T1000 (cell line): ENCODE results near the gene RRP36.
"Not testable (repeated sequence)": the region's sequence is repeated elsewhere in the genome, so short reads cannot be mapped to it uniquely, and the experiment has no call there.

Experiments
- DNase-seq: peaks from one replicate; lab custom pipeline; 2025; ENCODE audit warnings: mixed read lengths; lab: John Stamatoyannopoulos, UW

Gene RRP36

DNA sequence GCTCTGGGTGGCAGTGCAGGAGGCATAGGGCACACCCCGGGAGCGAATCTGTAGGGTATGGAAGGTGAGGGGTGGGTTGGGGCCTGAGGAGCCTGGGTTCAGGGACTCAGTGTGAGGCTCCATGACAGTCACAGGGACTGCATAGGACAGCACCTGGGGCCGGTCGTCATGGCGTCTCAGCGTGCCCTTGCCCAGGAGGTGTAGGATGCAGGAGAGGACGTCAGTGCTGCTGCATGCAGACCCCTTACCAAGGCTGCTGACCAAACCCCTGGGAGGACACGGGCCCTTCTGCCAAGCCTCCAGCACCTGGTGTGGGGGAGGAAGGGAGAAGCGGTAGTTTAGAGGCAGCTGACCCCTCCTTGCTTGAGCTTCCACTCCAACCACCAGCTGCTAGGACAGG is 16.3 kb downstream of the RRP36 start:
- DNase-seq: no peak

GRCh38 chr6:43038727-43039126 is 17.3 kb downstream of the RRP36 start:
- no peak for DNase-seq

GRCh38 chr6:43040542-43041257 is 19.3 kb downstream of the RRP36 start:
- DNase-seq: no peak

GRCh38 chr6:43041475-43041874 is 20.1 kb downstream of the RRP36 start:
- DNase-seq: not testable (repeated sequence)

DNA sequence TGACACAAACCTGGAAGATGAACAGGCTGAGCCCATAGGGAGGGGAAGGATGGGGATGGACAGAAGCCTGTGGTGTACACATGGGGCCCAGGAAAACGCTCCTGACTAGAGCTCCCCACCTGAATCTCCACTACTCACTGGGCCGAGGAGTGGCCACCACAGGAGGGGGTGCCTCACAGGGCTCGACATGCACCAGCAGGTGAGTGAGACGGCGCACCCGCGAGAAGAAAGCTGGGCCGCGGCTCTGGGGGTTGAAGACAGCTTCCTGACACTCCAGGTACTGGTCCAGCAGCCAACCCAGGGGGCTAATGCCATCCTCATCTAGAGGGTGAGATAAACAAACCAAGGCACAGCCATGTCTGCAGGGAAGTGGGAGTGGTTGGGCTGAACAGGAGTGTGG is 21.9 kb downstream of the RRP36 start:
- no peak for DNase-seq

DNA sequence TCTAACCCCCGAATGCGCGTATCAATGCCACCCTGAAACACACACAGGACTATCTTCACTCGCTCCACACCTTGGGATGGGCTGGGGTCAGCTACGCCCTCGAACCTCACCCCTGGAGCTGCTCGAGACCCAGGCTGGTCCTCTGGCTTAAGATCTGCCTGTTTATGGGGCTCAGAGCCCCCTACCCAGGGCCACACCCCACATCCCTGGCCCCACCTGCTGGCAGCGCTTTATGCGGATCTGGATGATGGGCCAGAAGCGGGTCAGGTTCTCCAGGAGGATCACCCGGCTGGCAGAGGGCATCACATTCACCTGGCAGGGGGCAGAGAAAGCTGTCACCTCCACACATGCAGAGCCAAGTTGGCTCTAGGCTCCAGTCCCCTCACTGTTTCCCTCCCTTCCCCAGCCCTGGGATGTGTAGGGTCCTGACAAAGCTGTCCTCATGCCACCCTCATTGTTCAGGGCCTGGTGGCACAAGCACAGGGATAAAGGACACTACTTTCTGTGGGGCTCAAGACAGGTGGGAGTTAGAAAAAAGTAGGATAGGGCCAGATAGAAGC is 24.0 kb downstream of the RRP36 start:
- DNase-seq: no peak

GRCh38 chr6:43047998-43048397 is 26.6 kb downstream of the RRP36 start:
- no peak for DNase-seq

DNA sequence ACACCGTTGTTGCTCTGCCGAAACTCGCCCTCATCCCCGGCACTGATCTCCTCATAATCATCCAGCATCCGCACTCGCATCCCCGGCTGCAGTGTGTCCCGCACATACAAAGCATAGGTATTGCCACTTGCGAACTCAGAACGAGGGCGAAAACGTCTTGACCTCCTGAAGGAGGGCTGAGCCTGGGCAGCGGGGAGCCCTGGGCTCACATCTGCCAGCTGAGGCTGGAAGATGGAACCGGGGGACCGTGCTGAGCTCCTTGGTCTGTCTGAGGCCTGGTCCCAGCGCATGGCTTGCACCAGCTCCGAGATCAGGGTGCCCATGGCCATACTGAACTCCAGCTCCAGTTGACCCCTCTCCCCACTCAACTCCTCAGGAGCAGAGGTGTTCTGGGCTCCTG is 29.6 kb downstream of the RRP36 start:
- no peak for DNase-seq

DNA sequence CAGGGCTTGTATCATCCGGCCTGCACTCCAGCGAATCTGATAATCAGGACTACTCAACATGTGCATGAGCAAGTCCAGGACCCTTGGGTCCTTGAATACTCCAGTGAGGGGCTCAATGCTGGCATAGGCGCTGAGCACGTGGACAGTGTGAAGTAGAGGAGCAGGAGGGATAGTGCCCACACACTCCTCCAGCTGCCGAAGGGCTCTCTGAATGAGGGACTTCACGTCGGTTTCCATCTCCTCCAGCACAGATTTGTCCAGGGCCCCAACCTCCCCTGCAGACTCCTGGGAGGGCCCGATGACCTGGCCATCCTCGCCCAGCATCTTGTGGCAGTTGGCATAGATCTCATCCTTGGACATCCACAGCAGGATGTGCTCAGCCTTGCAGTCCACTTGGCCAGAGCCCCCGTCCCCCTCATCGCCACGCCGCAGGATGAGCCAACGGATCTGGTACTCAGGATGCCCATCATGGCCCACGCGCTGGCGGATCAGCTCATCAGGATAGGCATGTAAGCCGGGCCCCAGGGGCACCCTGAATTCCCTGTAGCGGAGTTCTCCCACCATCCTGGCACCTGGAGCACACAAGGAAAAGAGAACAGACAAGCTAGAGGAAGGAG is 30.9 kb downstream of the RRP36 start:
- no peak for DNase-seq

DNA sequence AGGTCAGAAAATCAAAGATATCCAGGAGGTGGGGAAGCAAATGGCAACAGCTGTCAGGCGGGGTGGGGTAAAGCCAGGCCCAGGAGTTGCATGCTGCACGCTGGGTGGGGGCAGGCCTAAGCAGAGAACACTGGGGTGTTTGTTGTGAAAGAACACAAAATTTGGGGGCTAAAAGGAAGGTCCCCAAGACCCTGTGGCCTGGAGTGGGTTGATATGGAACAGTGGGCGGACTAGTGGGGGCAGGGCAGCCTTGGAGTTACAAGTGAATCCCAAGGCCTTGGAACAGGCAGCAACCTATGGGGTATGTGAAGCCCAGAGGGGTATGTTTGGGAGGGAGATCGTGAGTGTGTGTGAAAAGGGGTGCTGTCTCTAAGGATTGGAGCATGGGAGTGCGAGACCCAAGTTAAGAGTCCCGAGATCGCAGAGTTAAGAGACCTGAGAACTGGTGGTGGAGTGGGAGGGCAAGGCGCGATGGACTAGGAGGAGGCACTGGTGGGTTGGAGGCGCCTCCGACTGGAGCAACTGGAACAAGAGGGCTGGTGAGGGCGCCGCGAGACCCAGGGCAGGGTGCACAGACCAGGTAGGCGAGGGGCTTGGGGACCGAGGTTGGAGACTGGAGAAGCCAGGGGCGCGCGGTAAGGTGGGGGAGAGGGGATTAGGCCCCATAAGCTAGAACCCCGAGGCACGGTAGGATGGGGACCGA is 31.6 kb downstream of the RRP36 start:
- no peak for DNase-seq

GRCh38 chr6:43053545-43054205 is 32.3 kb downstream of the RRP36 start, which contains the start of gene CUL7:
Gene CUL7 (minus strand): TSS chr6:43053851. CDS start chr6:43052788, 1,063 bp downstream.
- DNase-seq: peak; percentile 89

GRCh38 chr6:43054206-43054943 is 33.0 kb downstream of the RRP36 start:
- DNase-seq: no peak

DNA sequence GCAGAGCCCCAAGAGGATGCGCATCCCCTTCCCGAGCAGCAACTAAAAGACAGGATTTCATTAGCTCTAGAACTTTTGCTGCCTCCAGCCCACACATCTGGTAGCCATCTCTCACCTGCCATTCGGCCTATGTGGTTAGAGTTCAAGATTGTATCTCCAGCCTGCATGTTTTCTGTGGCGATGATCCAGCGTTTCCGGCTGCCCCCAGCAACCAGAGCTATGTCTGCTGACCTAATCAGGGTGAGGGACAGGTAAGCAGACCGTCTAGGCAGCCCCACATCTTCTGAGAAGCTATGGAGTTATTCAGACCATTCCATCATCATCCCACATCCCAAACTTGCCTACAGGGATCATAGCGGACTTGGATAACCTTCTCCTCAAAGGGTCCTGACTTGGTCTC is 34.5 kb downstream of the RRP36 start:
- DNase-seq: no peak

- DNase-seq: no peak
These were observed 37.1 kb downstream of the RRP36 start for GRCh38 chr6:43058531-43058930.

DNA sequence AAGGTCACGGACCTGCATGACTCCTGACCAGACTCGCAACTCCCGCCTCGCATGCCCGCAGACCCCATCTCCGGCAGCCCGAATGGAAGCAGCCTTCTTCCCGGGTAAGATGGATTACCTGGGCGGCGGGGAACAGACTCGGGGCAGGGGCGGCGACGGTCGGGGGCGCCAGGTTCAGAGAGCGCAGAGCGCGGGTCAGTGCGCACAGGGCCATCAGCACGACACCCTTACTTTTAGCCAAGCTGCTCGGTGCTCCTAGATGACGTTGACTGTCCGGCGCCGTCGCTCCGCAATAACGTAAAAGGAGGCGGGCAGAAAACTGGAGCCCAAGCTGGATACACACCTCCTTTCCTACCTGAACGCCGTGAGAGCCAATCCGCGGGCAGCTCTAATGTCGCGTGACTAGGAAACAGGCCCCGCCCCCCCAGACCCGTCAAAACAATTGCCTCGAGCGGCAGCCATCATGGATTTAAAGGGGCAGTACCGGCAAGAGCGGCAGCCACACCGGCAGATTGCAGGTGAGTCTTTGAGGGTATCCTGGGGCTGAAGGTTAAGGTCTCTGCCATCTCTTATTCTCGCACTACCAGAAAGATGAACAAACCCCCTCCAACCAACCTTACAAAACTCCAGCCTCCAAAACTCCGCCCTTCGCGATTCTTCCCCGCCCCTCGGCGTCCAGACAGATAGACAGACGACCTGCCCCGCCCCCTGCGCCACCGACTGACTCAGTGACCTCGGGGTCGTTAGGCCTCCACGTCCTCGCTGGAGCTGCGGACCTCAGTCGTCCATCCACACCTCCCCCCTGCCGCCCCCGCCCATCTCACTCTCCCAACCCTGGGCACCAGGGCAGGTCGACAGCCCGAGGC is 38.0 kb downstream of the RRP36 start, which contains the start of the genes KLC4 and MRPL2:
KLC4 (plus strand) TSS at position 464 of the 866 bp plus-strand sequence. CDS start 1,705 bp downstream, outside the sequence.
MRPL2 (minus strand) TSS at position 267 of the 866 bp plus-strand sequence; CDS start at position 214, 53 bp downstream.
- DNase-seq: peak; percentile 96

DNA sequence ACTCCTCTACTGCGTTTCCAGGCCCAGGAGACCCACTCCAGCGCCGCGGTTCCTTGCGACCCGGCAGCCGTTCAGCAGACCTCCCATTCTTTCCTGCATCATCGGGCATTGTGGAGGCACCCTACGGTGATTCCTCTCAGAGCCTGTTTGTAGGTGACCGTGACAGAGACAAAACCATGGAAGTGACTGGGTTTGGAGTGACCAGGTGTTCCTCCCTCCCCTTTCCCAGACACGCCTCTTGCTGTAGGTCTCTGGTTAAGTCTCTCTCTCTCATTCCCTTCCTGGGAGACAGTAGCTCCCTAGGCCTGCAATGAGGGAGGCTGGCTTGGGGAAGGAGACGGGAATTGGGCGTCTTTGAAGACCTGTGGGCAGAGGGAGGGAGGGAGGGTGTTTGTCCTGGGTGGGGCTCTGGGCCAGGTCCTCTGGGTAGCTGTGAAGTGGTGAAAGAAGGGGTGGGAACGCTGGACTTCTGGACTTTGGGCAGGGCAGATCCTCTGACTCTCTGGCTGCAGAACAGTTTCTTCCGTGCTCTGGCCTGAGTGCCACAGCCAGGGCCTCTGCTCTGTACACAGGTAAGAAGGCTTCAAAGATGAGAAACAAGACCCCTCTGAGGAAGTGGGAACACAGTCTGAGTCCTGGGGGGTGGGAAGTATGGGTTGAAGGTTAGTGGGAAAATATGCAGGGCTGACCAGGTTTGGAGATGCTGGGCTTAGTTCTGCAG is 38.8 kb downstream of the RRP36 start:
- no peak for DNase-seq

DNA sequence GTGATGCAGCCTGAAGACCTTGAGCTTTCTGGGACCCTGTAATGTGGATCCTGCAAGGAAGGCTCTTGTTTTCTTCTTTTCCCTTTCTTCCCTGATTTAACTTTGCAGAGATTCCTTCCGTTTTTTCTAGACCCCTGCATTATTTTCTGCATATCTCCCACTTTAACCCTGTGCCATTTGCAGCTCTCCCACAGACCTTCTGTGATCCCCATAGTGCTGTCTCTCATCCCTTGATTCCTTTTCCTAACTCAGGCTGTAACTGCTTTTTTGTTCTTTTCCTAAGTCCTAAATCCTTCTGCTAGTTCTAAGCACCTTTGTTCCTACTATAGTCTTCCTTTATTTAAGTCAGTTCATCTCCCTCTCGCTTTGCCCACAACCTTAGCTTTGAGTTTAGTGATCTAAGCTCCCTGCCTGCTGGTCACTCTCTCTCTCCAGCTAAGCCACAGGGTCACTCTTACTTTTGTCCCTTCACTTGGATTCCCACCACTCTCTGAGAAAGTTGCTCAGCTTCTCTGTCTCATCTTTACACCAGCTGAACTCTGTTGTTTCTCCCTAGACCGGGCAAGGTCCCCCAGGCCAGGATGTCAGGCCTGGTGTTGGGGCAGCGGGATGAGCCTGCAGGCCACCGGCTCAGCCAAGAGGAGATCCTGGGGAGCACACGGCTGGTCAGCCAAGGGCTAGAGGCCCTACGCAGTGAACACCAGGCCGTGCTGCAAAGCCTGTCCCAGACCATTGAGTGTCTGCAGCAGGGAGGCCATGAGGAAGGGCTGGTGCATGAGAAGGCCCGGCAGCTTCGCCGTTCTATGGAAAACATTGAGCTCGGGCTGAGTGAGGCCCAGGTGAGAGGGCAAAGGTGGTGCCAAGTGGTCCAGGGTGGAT is 39.6 kb downstream of the RRP36 start:
- no peak for DNase-seq

DNA sequence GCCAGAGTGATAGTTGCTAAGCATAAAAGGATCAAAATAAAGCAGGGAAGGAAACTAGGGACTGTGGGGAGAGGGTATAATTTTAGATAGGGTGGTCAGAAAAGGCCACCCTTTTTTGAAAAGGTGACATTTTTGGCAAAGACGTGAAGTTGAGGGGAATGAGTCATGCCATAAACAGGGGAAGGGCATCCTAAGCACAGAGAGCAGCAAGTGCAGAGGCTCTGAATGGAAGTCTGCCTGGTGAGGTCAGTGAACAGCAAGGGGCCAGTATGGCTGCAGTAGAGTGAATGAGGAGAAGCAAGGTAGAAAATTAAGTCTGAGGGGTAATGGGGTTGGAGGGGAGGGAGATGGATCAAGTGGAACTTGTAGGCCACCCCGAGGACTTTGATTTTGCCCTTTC is 40.4 kb downstream of the RRP36 start:
- no peak for DNase-seq

DNA sequence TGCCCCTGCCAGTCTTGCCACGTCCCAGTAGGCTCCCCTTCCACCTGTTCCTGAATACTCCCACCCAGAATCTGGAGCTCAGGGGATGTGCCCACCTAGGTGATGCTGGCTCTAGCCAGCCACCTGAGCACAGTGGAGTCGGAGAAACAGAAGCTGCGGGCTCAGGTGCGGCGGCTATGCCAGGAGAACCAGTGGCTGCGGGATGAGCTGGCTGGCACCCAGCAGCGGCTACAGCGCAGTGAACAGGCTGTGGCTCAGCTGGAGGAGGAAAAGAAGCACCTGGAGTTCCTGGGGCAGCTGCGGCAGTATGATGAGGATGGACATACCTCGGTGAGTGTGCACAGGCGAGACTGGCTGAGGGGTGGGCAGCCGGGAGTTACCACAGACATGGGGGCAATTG is 41.4 kb downstream of the RRP36 start:
- DNase-seq: no peak
